HepG2 (cell line): Measurements from ENCODE around the gene LSMEM2. TPM values are rescaled to one million over a fixed set of nuclear protein-coding genes. Genes with fewer than 3 reads are reported as not detected.

Source experiments
- ARNT2 ChIP-seq: sonication (generic); formaldehyde crosslinking; IDR thresholded peaks from 2 replicates; pipeline ENCODE4 v1.8.0; 2022; ENCODE audit warnings: mild to moderate bottlenecking, low read depth, missing genetic modification reagents, moderate library complexity
- CBX2 ChIP-seq, 2 experiments: fragments of 200-600 bp in 1 of 2; sonication (generic); formaldehyde crosslinking in 1 of 2; IDR thresholded peaks; 2 replicates each; pipeline versions ENCODE4 v1.7.0 to v1.8.1; 2018 to 2022; ENCODE audit warnings: low read depth in 2 of 2, low read length in 1 of 2, mild to moderate bottlenecking in 1 of 2, missing genetic modification reagents in 1 of 2
- CCAR2 ChIP-seq: fragments of 200-400 bp; formaldehyde crosslinking; optimal IDR thresholded peaks from 2 replicates; pipeline ENCODE3; 2018; ENCODE audit warnings: low read depth, mild to moderate bottlenecking, low read length, moderate library complexity
- CHD4 ChIP-seq: fragments of 200-600 bp; sonication (generic); IDR thresholded peaks from 2 replicates; pipeline ENCODE4 v1.7.0; 2017; ENCODE audit warnings: mild to moderate bottlenecking, low read length, borderline replicate concordance
- DMAP1 ChIP-seq: IDR thresholded peaks from 2 replicates; pipeline ENCODE4 v1.6.1; 2016
- EZH2 ChIP-seq: conservative IDR thresholded peaks from 2 replicates; pipeline ENCODE4 v1.6.1; 2012; ENCODE audit warnings: mild to moderate bottlenecking, low read depth, low read length, moderate library complexity
- HNF4G ChIP-seq, 2 experiments: sonication (generic) in 1 of 2; formaldehyde crosslinking in 1 of 2; IDR thresholded peaks; 2 replicates each; pipeline versions ENCODE4 v1.4.0 to v1.6.1; 2011 to 2020; ENCODE audit warnings: borderline replicate concordance in 2 of 2, low read depth in 2 of 2, mild to moderate bottlenecking in 2 of 2, low read length in 1 of 2, missing genetic modification reagents in 1 of 2, moderate library complexity in 1 of 2
- IKZF4 ChIP-seq: sonication (generic); formaldehyde crosslinking; IDR thresholded peaks from 2 replicates; pipeline ENCODE4 v1.5.1; 2020; ENCODE audit warnings: borderline replicate concordance, mild to moderate bottlenecking, low read depth, missing genetic modification reagents; ENCODE audit errors: not compliant biosample characterization
- RFXAP ChIP-seq: sonication (generic); formaldehyde crosslinking; IDR thresholded peaks from 2 replicates; pipeline ENCODE4 v1.4.0; 2020; ENCODE audit warnings: missing genetic modification reagents, borderline replicate concordance
- SIN3B ChIP-seq: fragments of 150-350 bp; IDR thresholded peaks from 2 replicates; pipeline ENCODE4 v1.6.1; 2014; ENCODE audit warnings: low read length
- SP2 ChIP-seq: sonication (generic); formaldehyde crosslinking; IDR thresholded peaks from 2 replicates; pipeline ENCODE4 v1.5.1; 2020; ENCODE audit warnings: mild to moderate bottlenecking, missing genetic modification reagents
- ZNF264 ChIP-seq: sonication (generic); formaldehyde crosslinking; IDR thresholded peaks from 2 replicates; pipeline ENCODE4 v1.4.0; 2020; ENCODE audit warnings: missing genetic modification reagents
- ZNF335 ChIP-seq: sonication (generic); formaldehyde crosslinking; IDR thresholded peaks from 2 replicates; pipeline ENCODE4 v1.4.0; 2020; ENCODE audit warnings: missing genetic modification reagents
- ZNF570 ChIP-seq: sonication (generic); formaldehyde crosslinking; IDR thresholded peaks from 2 replicates; pipeline ENCODE4 v1.4.0; 2020; ENCODE audit warnings: mild to moderate bottlenecking, missing genetic modification reagents, borderline replicate concordance
- ZNF713 ChIP-seq: sonication (generic); formaldehyde crosslinking; IDR thresholded peaks from 2 replicates; pipeline ENCODE4 v1.4.0; 2020; ENCODE audit warnings: mild to moderate bottlenecking, missing genetic modification reagents
- ZNF777 ChIP-seq: sonication (generic); formaldehyde crosslinking; IDR thresholded peaks from 2 replicates; pipeline ENCODE4 v1.4.0; 2020; ENCODE audit warnings: missing genetic modification reagents
- ZNF883 ChIP-seq: sonication (generic); formaldehyde crosslinking; IDR thresholded peaks from 2 replicates; pipeline ENCODE4 v1.5.1; 2020; ENCODE audit warnings: mild to moderate bottlenecking, missing genetic modification reagents; ENCODE audit errors: not compliant biosample characterization
- polyA plus RNA-seq, 8 experiments: library from polyadenylated mRNA; depleted of rRNA in 3 of 8; stranded (reverse) in 7 of 8; unstranded in 1 of 8; fragments of >200 nt; fragmentation: Illumina TruSeq in 4 of 8; extraction: Trizol in 4 of 8; gene quantifications; 2 replicates each; pipeline versions ENCODE4 v1.2.1 to v1.2.3, GENCODE V29; 2011 to 2016; ENCODE audit warnings: low read depth in 4 of 8, missing spikeins in 1 of 8, mixed read lengths in 1 of 8; ENCODE audit not compliant: insufficient read depth in 1 of 8
- total RNA-seq, 5 experiments: library from RNA; depleted of rRNA; stranded (reverse); fragments of >200 nt; fragmentation: Illumina TruSeq; extraction: Trizol; gene quantifications; 2 replicates each; pipeline ENCODE4 v1.2.3, GENCODE V29; 2016; ENCODE audit warnings: low read depth in 1 of 5
- TF ChIP-seq, protein P1 (sequence below): sonication (generic); formaldehyde crosslinking; IDR thresholded peaks from 2 replicates; pipeline ENCODE4 v1.8.0; 2022; ENCODE audit warnings: mild to moderate bottlenecking, missing genetic modification reagents, moderate library complexity
- TF ChIP-seq, protein P2 (sequence below): sonication (generic); formaldehyde crosslinking; IDR thresholded peaks from 2 replicates; pipeline ENCODE4 v1.5.0; 2020; ENCODE audit warnings: mild to moderate bottlenecking, missing genetic modification reagents, moderate library complexity
- TF ChIP-seq, protein P3 (sequence below): sonication (generic); formaldehyde crosslinking; IDR thresholded peaks from 2 replicates; pipeline ENCODE4 v1.4.0; 2020; ENCODE audit warnings: missing genetic modification reagents
- TF ChIP-seq, protein P4 (sequence below), 2 experiments: sonication (generic) in 1 of 2; formaldehyde crosslinking in 1 of 2; IDR thresholded peaks; 2 replicates each; pipeline versions ENCODE4 v1.5.1 to v1.6.1; 2011 to 2020; ENCODE audit warnings: borderline replicate concordance in 1 of 2, low read depth in 1 of 2, low read length in 1 of 2, mild to moderate bottlenecking in 1 of 2, missing genetic modification reagents in 1 of 2, moderate library complexity in 1 of 2
- TF ChIP-seq, protein P5 (sequence below): sonication (generic); formaldehyde crosslinking; IDR thresholded peaks from 2 replicates; pipeline ENCODE4 v1.8.1; 2023; ENCODE audit warnings: missing genetic modification reagents, mild to moderate bottlenecking, borderline replicate concordance

The LSMEM2 gene
- total and polyA plus RNA-seq, 2 of the 13 experiments (the other 11 are each of a cell fraction or from before 2014, with no cell fraction given) = 0.07 to 0.41 TPM

DNA sequence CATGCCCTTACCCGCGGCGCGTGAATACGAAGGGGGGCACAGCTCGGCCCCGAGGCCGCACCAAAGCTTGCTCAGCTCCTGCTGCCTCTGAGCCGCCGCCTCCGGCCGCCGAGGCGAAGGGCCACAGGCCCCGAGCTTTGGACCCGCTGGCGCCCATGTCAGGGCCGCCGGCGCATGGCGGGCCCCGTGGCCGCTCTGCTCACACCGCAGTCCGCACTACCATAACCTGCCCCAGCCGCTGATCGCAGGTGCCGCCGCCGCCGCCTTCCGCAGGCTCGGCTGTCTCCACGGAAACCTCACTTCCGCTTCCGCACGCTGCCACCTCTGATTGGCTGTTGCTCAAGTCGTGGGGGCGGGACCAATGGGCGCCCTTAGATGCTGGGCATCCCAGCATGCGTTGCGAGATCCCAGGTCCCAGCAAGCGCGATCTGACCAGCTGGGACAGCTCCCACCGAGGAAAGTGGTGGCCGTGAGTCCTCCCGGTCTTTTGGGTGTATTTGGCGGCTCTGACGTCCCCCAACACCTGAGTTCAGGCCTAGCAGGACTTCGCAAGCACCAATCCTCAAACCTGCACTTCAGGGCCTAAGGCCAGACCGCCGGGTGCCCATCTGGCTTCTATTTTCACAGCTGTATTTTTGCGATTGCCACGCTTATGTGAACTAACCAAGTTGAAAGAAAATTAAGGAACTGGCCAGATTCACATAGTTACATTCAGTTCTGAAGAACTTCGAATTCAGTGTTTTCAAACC, 49.2 kb downstream of the LSMEM2 start, which contains the start of gene TUSC2 (continued):
- TF ChIP-seq CHD4 (no peak), CBX2 (IDR thresholded peaks at IDR 0.05; ENCODE audit: low read depth, low read length) (no peak), CBX2 (CRISPR knock-in tag; IDR thresholded peaks at IDR 0.05; ENCODE audit: low read depth) (no peak), ZNF335 (CRISPR knock-in tag) (no peak), ZNF570 (no peak), EZH2 (no peak), HNF4G (IDR thresholded peaks at IDR 0.05; ENCODE audit: borderline replicate concordance, low read depth, low read length) (no peak), HNF4G (CRISPR knock-in tag; IDR thresholded peaks at IDR 0.05; ENCODE audit: borderline replicate concordance, low read depth) (no peak), SIN3B (peak; percentile 57; the same call in 1 of the 2 replicates), ZNF883 (CRISPR knock-in tag) (peak; percentile 52), ZNF713 (CRISPR knock-in tag) (no peak), ARNT2 (CRISPR knock-in tag) (0 out of 2 replicates have a peak, but pooled peaks have one; percentile 39), ZNF777 (0 out of 2 replicates have a peak, but pooled peaks have one; percentile 31), CCAR2 (no peak), IKZF4 (CRISPR knock-in tag) (peak; percentile 60), ZNF264 (no peak), DMAP1 (CRISPR knock-in tag) (peak; percentile 52), RFXAP (CRISPR knock-in tag) (peak; percentile 85), SP2 (CRISPR knock-in tag) (peak; percentile 91)
- TF ChIP-seq, protein P1, sequence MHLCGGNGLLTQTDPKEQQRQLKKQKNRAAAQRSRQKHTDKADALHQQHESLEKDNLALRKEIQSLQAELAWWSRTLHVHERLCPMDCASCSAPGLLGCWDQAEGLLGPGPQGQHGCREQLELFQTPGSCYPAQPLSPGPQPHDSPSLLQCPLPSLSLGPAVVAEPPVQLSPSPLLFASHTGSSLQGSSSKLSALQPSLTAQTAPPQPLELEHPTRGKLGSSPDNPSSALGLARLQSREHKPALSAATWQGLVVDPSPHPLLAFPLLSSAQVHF (CRISPR knock-in tag) = no peak
- TF ChIP-seq, protein P2, sequence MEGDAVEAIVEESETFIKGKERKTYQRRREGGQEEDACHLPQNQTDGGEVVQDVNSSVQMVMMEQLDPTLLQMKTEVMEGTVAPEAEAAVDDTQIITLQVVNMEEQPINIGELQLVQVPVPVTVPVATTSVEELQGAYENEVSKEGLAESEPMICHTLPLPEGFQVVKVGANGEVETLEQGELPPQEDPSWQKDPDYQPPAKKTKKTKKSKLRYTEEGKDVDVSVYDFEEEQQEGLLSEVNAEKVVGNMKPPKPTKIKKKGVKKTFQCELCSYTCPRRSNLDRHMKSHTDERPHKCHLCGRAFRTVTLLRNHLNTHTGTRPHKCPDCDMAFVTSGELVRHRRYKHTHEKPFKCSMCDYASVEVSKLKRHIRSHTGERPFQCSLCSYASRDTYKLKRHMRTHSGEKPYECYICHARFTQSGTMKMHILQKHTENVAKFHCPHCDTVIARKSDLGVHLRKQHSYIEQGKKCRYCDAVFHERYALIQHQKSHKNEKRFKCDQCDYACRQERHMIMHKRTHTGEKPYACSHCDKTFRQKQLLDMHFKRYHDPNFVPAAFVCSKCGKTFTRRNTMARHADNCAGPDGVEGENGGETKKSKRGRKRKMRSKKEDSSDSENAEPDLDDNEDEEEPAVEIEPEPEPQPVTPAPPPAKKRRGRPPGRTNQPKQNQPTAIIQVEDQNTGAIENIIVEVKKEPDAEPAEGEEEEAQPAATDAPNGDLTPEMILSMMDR (CRISPR knock-in tag) = no peak; the same call in 1 of the 2 replicates
- TF ChIP-seq, protein P3, sequence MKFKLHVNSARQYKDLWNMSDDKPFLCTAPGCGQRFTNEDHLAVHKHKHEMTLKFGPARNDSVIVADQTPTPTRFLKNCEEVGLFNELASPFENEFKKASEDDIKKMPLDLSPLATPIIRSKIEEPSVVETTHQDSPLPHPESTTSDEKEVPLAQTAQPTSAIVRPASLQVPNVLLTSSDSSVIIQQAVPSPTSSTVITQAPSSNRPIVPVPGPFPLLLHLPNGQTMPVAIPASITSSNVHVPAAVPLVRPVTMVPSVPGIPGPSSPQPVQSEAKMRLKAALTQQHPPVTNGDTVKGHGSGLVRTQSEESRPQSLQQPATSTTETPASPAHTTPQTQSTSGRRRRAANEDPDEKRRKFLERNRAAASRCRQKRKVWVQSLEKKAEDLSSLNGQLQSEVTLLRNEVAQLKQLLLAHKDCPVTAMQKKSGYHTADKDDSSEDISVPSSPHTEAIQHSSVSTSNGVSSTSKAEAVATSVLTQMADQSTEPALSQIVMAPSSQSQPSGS (CRISPR knock-in tag) = peak; percentile 39; the same call in 1 of the 2 replicates
- TF ChIP-seq, protein P4, sequence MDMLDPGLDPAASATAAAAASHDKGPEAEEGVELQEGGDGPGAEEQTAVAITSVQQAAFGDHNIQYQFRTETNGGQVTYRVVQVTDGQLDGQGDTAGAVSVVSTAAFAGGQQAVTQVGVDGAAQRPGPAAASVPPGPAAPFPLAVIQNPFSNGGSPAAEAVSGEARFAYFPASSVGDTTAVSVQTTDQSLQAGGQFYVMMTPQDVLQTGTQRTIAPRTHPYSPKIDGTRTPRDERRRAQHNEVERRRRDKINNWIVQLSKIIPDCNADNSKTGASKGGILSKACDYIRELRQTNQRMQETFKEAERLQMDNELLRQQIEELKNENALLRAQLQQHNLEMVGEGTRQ (IDR thresholded peaks at IDR 0.05; ENCODE audit: low read depth, low read length) = no peak
- TF ChIP-seq, protein P4 (CRISPR knock-in tag; IDR thresholded peaks at IDR 0.05; ENCODE audit: borderline replicate concordance) = no peak
- TF ChIP-seq, protein P5, sequence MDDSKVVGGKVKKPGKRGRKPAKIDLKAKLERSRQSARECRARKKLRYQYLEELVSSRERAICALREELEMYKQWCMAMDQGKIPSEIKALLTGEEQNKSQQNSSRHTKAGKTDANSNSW (CRISPR knock-in tag) = no peak
